Vagina (tissue), 2 donors: Measurements from ENCODE around the gene ERCC2. TPM values are rescaled to one million over a fixed set of nuclear protein-coding genes. Genes with fewer than 3 reads are reported as not detected.

Experiments used
- DNase-seq, 2 donors: peaks; one replicate each; pipeline ENCODE4 v3.0.0-alpha.2; 2017; ENCODE audit errors: extremely low spot score in 2 of 2
- H3K27ac ChIP-seq: fragments of 200-600 bp; sonication (generic); one replicate; pipeline ENCODE4 v1.5.1; 2019
- H3K27me3 ChIP-seq: fragments of 200-600 bp; sonication (generic); one replicate; pipeline ENCODE4 v1.5.1; 2019
- H3K36me3 ChIP-seq, 2 donors: fragments of 200-600 bp; sonication (generic); one replicate each; pipeline ENCODE4 v1.5.1; 2017 to 2019
- H3K4me1 ChIP-seq: fragments of 200-600 bp; sonication (generic); one replicate; pipeline ENCODE4 v1.5.1; 2019
- H3K4me3 ChIP-seq, 2 donors: fragments of 200-600 bp; sonication (generic); 1 replicate in 1 of 2; 2 replicates in 1 of 2; pipeline ENCODE4 v1.5.1; 2016 to 2019
- H3K9me3 ChIP-seq: fragments of 200-600 bp; sonication (generic); one replicate; pipeline ENCODE4 v1.5.1; 2019
- POLR2A ChIP-seq, 2 donors: fragments of 450-650 bp; IDR thresholded peaks; one replicate each; pipeline ENCODE4 v1.6.1; 2017; ENCODE audit warnings: antibody characterized with exemption in 2 of 2, mild to moderate bottlenecking in 2 of 2, moderate library complexity in 2 of 2
- POLR2AphosphoS5 ChIP-seq, 2 donors: sonication (generic); formaldehyde crosslinking; IDR thresholded peaks; one replicate each; pipeline ENCODE4 v1.9.0; 2017; ENCODE audit warnings: antibody characterized with exemption in 2 of 2, mild to moderate bottlenecking in 2 of 2, low read depth in 1 of 2; ENCODE audit not compliant: insufficient read depth in 1 of 2
- intact Hi-C: fragments of 100-400 bp; cut with DNase I; formaldehyde crosslinking; loops from one replicate; pipeline ENCODE4 v1.15.1; 2023
- total RNA-seq: library from RNA; depleted of rRNA; stranded (reverse); fragments of >200 nt; gene quantifications from one replicate; pipeline ENCODE4 v1.2.3, GENCODE V29; 2016
- TF ChIP-seq, protein P1 (sequence below), 3 experiments: fragments of 450-650 bp in 2 of 3; fragments of 200-600 bp in 1 of 3; sonication (generic) in 1 of 3; IDR thresholded peaks; one replicate each; pipeline ENCODE4 v1.5.1; 2017 to 2019; ENCODE audit warnings: antibody characterized with exemption in 3 of 3, mild to moderate bottlenecking in 2 of 3, moderate library complexity in 2 of 3

The ERCC2 gene
- total RNA-seq, 1 donor from 2014 or later, result 17.9 TPM

DNA sequence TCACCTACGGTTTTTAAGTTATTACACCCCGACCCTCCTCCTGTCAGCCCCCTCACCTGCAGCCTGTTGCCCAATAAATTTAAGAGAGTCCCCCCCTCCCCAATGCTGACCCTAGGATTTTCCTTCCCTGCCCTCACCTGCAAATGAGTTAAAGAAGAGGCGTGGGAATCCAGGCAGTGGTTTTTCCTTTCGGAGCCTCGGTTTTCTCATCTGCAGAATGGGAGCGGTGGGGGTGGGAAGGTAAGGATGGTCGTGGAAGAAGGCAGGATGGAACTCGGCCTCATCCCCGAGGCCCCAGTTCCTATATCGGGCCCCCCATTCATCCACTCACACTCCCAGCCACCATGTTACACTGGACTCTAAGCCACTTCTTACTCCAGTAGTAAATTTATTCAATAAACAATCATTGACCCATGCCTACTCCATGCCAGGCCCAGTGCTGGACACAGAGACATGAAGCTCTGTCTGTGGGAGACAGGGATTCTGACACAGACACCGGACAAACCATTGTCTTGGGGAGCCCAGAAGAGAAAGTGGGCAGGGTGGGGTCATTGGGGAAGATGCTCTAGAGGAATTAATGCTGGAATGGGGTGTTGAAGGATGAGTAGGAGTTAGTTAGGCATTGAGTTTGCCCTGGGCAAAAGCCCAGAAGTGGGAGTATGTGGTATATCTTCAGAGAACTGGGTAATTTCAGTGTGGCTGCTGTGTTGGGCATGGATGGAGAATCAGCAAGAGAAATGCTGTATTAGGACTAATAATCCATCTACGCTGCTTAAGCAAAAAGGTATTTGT lies 66.9 kb downstream of the ERCC2 start:
- Histone ChIP-seq H3K36me3 (peaks cover 0 to 15% of the 10 kb centered on the region in 2 donors), H3K27me3 (no peaks in the 10 kb centered on the region), H3K4me3 (no peak overlapping the region), H3K27ac (no peak overlapping the region), H3K9me3 (no peaks in the 10 kb centered on the region), H3K4me1 (peaks cover 7% of the 10 kb centered on the region)
- intact Hi-C loops, result no loop called here
- no peak for DNase-seq
- TF ChIP-seq POLR2AphosphoS5 (IDR thresholded peaks at IDR 0.05; ENCODE audit: insufficient read depth in 1 of 2, low read depth in 1 of 2), result no peak
- TF ChIP-seq POLR2A (IDR thresholded peaks at IDR 0.05), result no peak
- TF ChIP-seq, protein P1, sequence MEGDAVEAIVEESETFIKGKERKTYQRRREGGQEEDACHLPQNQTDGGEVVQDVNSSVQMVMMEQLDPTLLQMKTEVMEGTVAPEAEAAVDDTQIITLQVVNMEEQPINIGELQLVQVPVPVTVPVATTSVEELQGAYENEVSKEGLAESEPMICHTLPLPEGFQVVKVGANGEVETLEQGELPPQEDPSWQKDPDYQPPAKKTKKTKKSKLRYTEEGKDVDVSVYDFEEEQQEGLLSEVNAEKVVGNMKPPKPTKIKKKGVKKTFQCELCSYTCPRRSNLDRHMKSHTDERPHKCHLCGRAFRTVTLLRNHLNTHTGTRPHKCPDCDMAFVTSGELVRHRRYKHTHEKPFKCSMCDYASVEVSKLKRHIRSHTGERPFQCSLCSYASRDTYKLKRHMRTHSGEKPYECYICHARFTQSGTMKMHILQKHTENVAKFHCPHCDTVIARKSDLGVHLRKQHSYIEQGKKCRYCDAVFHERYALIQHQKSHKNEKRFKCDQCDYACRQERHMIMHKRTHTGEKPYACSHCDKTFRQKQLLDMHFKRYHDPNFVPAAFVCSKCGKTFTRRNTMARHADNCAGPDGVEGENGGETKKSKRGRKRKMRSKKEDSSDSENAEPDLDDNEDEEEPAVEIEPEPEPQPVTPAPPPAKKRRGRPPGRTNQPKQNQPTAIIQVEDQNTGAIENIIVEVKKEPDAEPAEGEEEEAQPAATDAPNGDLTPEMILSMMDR (IDR thresholded peaks at IDR 0.05), result no peak

DNA sequence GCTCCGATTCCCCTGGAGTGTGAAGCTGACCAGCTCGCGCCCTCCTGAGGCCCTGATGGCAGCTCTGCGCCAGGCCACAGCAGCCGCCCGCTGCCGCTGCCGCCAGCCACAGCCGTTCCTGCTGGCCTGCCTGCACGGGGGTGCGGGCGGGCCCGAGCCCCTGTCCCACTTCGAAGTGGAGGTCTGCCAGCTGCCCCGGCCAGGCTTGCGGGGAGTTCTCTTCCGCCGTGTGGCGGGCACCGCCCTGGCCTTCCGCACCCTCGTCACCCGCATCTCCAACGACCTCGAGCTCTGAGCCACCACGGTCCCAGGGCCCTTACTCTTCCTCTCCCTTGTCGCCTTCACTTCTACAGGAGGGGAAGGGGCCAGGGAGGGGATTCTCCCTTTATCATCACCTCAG lies 68.0 kb downstream of the ERCC2 start:
- intact Hi-C loops, result no loop called here
- H3K4me1 ChIP-seq, result peaks cover 7% of the 10 kb centered on the region
- no peaks in the 10 kb centered on the region for H3K9me3 ChIP-seq
- peaks cover 0 to 25% of the 10 kb centered on the region in 2 donors for H3K36me3 ChIP-seq
- no peak overlapping the region for H3K27ac ChIP-seq
- no peak overlapping the region for H3K4me3 ChIP-seq
- no peak for DNase-seq
- no peak for TF ChIP-seq POLR2A (IDR thresholded peaks at IDR 0.05)
- TF ChIP-seq, protein P1 (IDR thresholded peaks at IDR 0.05), result no peak
- TF ChIP-seq POLR2AphosphoS5 (IDR thresholded peaks at IDR 0.05; ENCODE audit: insufficient read depth in 1 of 2, low read depth in 1 of 2), result no peak
- H3K27me3 ChIP-seq, result no peaks in the 10 kb centered on the region

Other genes with a start within 250 kb of the ERCC2 start
- 14.0 TPM for gene NKPD1, start 209.6 kb downstream of the ERCC2 start, total RNA-seq
- 28.7 TPM for gene TRAPPC6A, start 192.3 kb downstream of the ERCC2 start, total RNA-seq
- 12.5 TPM for gene BLOC1S3, start 191.8 kb downstream of the ERCC2 start, total RNA-seq
- 6.1 TPM for gene EXOC3L2, start 125.2 kb downstream of the ERCC2 start, total RNA-seq
- 16.7 TPM for gene MARK4, start 119.3 kb downstream of the ERCC2 start, total RNA-seq
- gene CKM, start 47.7 kb downstream of the ERCC2 start, total RNA-seq, result not detected
- gene KLC3, start 29.8 kb downstream of the ERCC2 start, total RNA-seq, result 20.9 TPM
- 111 TPM for gene PPP1R13L, start 34.5 kb upstream of the ERCC2 start, total RNA-seq
- 2.2 TPM for gene POLR1G, start 36.1 kb upstream of the ERCC2 start, total RNA-seq
- 123 TPM for gene ERCC1, start 53.3 kb upstream of the ERCC2 start, total RNA-seq
- gene FOSB, start 97.4 kb upstream of the ERCC2 start, total RNA-seq, result 20.6 TPM
- 13.0 TPM for gene RTN2, start 126.5 kb upstream of the ERCC2 start, total RNA-seq
- gene PPM1N, start 127.9 kb upstream of the ERCC2 start, total RNA-seq, result 3.9 TPM
- gene VASP, start 136.9 kb upstream of the ERCC2 start, total RNA-seq, result 103 TPM
- 6.6 TPM for gene OPA3, start 214.2 kb upstream of the ERCC2 start, total RNA-seq
- 3.4 TPM for gene GPR4, start 231.6 kb upstream of the ERCC2 start, total RNA-seq